Measurements from ENCODE around the gene PHAF1.

PHAF1 gene

DNA sequence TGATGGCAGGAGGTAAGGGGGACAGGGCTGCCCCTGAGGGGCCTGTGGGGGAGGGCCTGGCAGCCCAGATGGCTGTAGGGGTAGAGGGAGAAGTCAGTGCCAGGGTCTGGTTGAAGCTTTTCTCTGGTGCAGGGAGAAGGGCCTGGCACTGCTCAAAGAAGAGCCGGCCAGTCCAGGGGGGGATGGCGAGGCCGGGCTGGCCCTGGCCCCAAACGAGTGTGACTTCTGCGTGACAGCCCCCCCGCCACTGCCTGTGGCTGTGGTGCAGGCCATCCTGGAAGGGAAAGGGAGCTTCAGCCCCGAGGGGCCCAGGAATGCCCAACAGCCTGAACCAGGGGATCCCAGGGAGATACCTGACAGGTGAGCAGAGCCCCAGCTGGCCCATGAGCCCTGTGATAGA is 57.8 kb downstream of the PHAF1 start:
- no peak overlapping the region for H3K4me3 ChIP-seq (ENCODE audit: low read length)
- no peak for TF ChIP-seq CTCF (IDR thresholded peaks at IDR 0.05; ENCODE audit: insufficient read depth, low read depth, low read length, missing control alignments)
- no peak for DNase-seq (ENCODE audit: low read depth)

- DNase-seq (ENCODE audit: low read depth), result no peak
- H3K4me3 ChIP-seq (ENCODE audit: low read length), result no peak overlapping the region
- no peak for TF ChIP-seq CTCF (IDR thresholded peaks at IDR 0.05; ENCODE audit: insufficient read depth, low read depth, low read length, missing control alignments)
Observed at GRCh38 chr16:67169011-67169451, 59.3 kb downstream of the PHAF1 start.

DNA sequence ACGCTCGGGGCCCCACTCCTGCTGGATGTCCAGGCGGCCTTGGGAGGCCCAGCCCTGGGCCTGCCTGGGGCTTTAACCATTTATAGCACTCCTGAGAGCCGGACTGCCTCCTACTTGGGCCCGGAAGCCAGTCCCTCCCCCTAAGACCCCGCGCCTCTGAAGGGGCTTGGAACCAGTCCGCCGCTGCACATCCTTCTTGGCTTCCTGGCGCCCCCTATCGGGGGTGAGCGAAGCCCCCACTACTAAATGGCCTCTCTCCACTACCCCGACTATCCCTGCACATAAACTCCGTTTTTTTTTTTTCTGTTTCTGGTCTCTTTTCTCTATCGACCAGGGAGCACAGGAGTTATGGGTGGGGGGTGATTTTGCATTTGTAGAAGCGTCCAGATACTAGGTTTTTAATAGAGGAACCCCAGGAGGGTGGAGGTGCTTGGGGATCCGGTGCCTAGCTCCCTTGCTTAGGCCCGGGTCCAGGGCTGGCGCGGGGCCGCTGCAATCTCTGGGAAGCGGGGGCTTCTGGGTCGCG is 60.0 kb downstream of the PHAF1 start:
- peak overlapping the region; percentile 54 for H3K4me3 ChIP-seq (ENCODE audit: low read length)
- DNase-seq (ENCODE audit: low read depth), result no peak
- peak; percentile 48 for TF ChIP-seq CTCF (IDR thresholded peaks at IDR 0.05; ENCODE audit: insufficient read depth, low read depth, low read length, missing control alignments)

GRCh38 chr16:67170168-67170948 is 60.6 kb downstream of the PHAF1 start, which contains the start of gene NOL3:
NOL3 (plus strand) TSS chr16:67170538.
- no peak for TF ChIP-seq CTCF (IDR thresholded peaks at IDR 0.05; ENCODE audit: insufficient read depth, low read depth, low read length, missing control alignments)
- DNase-seq (ENCODE audit: low read depth), result peak; percentile 74
- H3K4me3 ChIP-seq (ENCODE audit: low read length), result peak within 1 kb of the TSS; percentile 54

GRCh38 chr16:67170949-67171649 is 61.4 kb downstream of the PHAF1 start:
- H3K4me3 ChIP-seq (ENCODE audit: low read length), result peak overlapping the region; percentile 54
- DNase-seq (ENCODE audit: low read depth), result no peak
- no peak for TF ChIP-seq CTCF (IDR thresholded peaks at IDR 0.05; ENCODE audit: insufficient read depth, low read depth, low read length, missing control alignments)

GRCh38 chr16:67173323-67173722 is 63.6 kb downstream of the PHAF1 start:
- TF ChIP-seq CTCF (IDR thresholded peaks at IDR 0.05; ENCODE audit: insufficient read depth, low read depth, low read length, missing control alignments), result no peak
- DNase-seq (ENCODE audit: low read depth), result no peak
- peak overlapping the region; percentile 55 for H3K4me3 ChIP-seq (ENCODE audit: low read length)
